SK-N-SH treated with all-trans-retinoic acid at 6 μM for 48 hours (cell line): ENCODE data around the gene ILK.

Experiments
- ARNTL ChIP-seq: fragments of 450-650 bp; formaldehyde crosslinking; IDR thresholded peaks from 2 replicates; pipeline ENCODE4 v1.5.0; 2020; ENCODE audit warnings: low read depth, mild to moderate bottlenecking, moderate library complexity, borderline replicate concordance
- BACH2 ChIP-seq: fragments of 250-450 bp; sonication (Bioruptor Pico); IDR thresholded peaks from 2 replicates; pipeline ENCODE4 v1.9.0; 2021; ENCODE audit warnings: mild to moderate bottlenecking, borderline replicate concordance
- ESRRG ChIP-seq: fragments of 250-450 bp; sonication (Bioruptor Pico); IDR thresholded peaks from 2 replicates; pipeline ENCODE4 v1.6.1; 2021; ENCODE audit warnings: mild to moderate bottlenecking
- ISL1 ChIP-seq: fragments of 250-450 bp; sonication (Bioruptor Pico); IDR thresholded peaks from 2 replicates; pipeline ENCODE4 v2.1.2; 2022; ENCODE audit warnings: mild to moderate bottlenecking, moderate library complexity
- OSR1 ChIP-seq: fragments of 250-450 bp; sonication (Bioruptor Pico); IDR thresholded peaks from 2 replicates; pipeline ENCODE4 v1.8.0; 2022; ENCODE audit warnings: moderate library complexity, mild to moderate bottlenecking, inconsistent platforms
- PATZ1 ChIP-seq: fragments of 250-450 bp; sonication (Bioruptor Pico); IDR thresholded peaks from 2 replicates; pipeline ENCODE4 v1.8.0; 2020; ENCODE audit warnings: mild to moderate bottlenecking, moderate library complexity, borderline replicate concordance
- PPARA ChIP-seq: fragments of 250-450 bp; sonication (Bioruptor Pico); IDR thresholded peaks from 2 replicates; pipeline ENCODE4 v1.5.0; 2020; ENCODE audit warnings: mild to moderate bottlenecking, borderline replicate concordance
- SNAI2 ChIP-seq: fragments of 250-450 bp; sonication (Bioruptor Pico); IDR thresholded peaks from 2 replicates; pipeline ENCODE4 v1.5.0; 2020; ENCODE audit warnings: mild to moderate bottlenecking, moderate library complexity
- TCF4 ChIP-seq: fragments of 250-450 bp; sonication (Bioruptor Pico); IDR thresholded peaks from 2 replicates; pipeline ENCODE4 v1.8.0; 2021; ENCODE audit warnings: mild to moderate bottlenecking, moderate library complexity, borderline replicate concordance
- TOX ChIP-seq: fragments of 250-450 bp; sonication (Bioruptor Pico); IDR thresholded peaks from 2 replicates; pipeline ENCODE4 v1.8.0; 2021; ENCODE audit warnings: mild to moderate bottlenecking, moderate library complexity, borderline replicate concordance
- ZFP3 ChIP-seq: fragments of 250-450 bp; sonication (Bioruptor Pico); IDR thresholded peaks from 2 replicates; pipeline ENCODE4 v1.5.0; 2020; ENCODE audit warnings: mild to moderate bottlenecking, moderate library complexity
- ZFP30 ChIP-seq: fragments of 450-650 bp; formaldehyde crosslinking; IDR thresholded peaks from 2 replicates; pipeline ENCODE4 v1.5.0; 2022; ENCODE audit warnings: mild to moderate bottlenecking, moderate library complexity
- ZNF8 ChIP-seq: fragments of 450-650 bp; formaldehyde crosslinking; IDR thresholded peaks from 2 replicates; pipeline ENCODE4 v1.5.0; 2020; ENCODE audit warnings: mild to moderate bottlenecking, moderate library complexity
- TF ChIP-seq, protein P1 (sequence below): fragments of 250-450 bp; sonication (Bioruptor Pico); IDR thresholded peaks from 2 replicates; pipeline ENCODE4 v1.5.1; 2020; ENCODE audit warnings: low read depth, mild to moderate bottlenecking, moderate library complexity

DNA sequence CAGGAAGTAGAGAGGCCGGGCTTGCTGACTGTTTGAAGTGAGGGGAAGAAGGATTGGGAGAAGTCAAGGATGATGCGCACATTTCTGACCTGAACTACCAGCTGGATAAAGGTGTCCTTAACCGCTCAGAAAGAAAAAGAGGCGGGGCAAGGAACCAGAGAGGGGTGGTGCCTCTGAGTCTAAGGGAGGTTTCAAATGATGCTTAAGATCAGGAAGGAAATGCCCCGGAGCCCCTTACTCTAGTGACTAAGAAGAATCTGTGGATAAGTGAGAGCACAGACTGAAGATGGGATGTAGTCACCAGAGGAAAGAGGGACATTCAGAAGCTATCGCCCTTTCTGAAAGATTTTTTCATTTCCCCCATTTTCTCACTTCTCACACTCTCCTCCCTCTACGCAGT, 39.4 kb downstream of the ILK start:
- TF ChIP-seq TCF4 (CRISPR knock-in tag) (no peak), ISL1 (CRISPR knock-in tag) (no peak), ARNTL (no peak), ZFP30 (no peak), ZFP3 (no peak), PATZ1 (CRISPR knock-in tag) (no peak), ZNF8 (CRISPR knock-in tag) (no peak), OSR1 (CRISPR knock-in tag) (no peak), SNAI2 (CRISPR knock-in tag) (no peak), BACH2 (CRISPR knock-in tag) (no peak), ESRRG (CRISPR knock-in tag) (no peak), PPARA (no peak), TOX (no peak)
- TF ChIP-seq, protein P1, sequence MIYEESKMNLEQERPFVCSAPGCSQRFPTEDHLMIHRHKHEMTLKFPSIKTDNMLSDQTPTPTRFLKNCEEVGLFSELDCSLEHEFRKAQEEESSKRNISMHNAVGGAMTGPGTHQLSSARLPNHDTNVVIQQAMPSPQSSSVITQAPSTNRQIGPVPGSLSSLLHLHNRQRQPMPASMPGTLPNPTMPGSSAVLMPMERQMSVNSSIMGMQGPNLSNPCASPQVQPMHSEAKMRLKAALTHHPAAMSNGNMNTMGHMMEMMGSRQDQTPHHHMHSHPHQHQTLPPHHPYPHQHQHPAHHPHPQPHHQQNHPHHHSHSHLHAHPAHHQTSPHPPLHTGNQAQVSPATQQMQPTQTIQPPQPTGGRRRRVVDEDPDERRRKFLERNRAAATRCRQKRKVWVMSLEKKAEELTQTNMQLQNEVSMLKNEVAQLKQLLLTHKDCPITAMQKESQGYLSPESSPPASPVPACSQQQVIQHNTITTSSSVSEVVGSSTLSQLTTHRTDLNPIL (CRISPR knock-in tag): no peak
